8988T (cell line): Measurements from ENCODE around the gene SECTM1.

Experiments used
- DNase-seq: peaks from one replicate; pipeline ENCODE4 v3.0.0; 2011

The SECTM1 gene

GRCh38 chr17:82297714-82298537 lies 35.6 kb downstream of the SECTM1 start:
- no peak for DNase-seq

GRCh38 chr17:82297280-82297713 lies 36.3 kb downstream of the SECTM1 start:
- DNase-seq: no peak

GRCh38 chr17:82296511-82297279 lies 36.9 kb downstream of the SECTM1 start:
- no peak for DNase-seq

- no peak for DNase-seq
Measured at GRCh38 chr17:82295472-82295814, 38.1 kb downstream of the SECTM1 start.

- DNase-seq: no peak
Measured at GRCh38 chr17:82294064-82294773, 39.3 kb downstream of the SECTM1 start.

- peak; percentile 95 for DNase-seq
Measured at GRCh38 chr17:82292251-82293154, 41.1 kb downstream of the SECTM1 start.

GRCh38 chr17:82291582-82292250 lies 41.9 kb downstream of the SECTM1 start:
- no peak for DNase-seq

- DNase-seq: no peak
Measured at GRCh38 chr17:82287868-82288801, 45.4 kb downstream of the SECTM1 start.

- no peak for DNase-seq
Measured at GRCh38 chr17:82287013-82287867, 46.3 kb downstream of the SECTM1 start.

- DNase-seq: no peak
Measured at GRCh38 chr17:82285141-82285540, 48.4 kb downstream of the SECTM1 start.

GRCh38 chr17:82283208-82283749 lies 50.3 kb downstream of the SECTM1 start:
- DNase-seq: no peak

- no peak for DNase-seq
Measured at GRCh38 chr17:82282239-82283207, 51.0 kb downstream of the SECTM1 start.

GRCh38 chr17:82281502-82282238 lies 51.9 kb downstream of the SECTM1 start:
- DNase-seq: no peak

- no peak for DNase-seq
Measured at GRCh38 chr17:82281076-82281475, 52.5 kb downstream of the SECTM1 start.

GRCh38 chr17:82280537-82280936 lies 53.0 kb downstream of the SECTM1 start:
- DNase-seq: no peak

- no peak for DNase-seq
Measured at GRCh38 chr17:82278786-82279391, 54.7 kb downstream of the SECTM1 start.

- DNase-seq: no peak
Measured at GRCh38 chr17:82278308-82278707, 55.3 kb downstream of the SECTM1 start.
